ENCODE results near the gene TNFSF13.

Gene TNFSF13, protein sequence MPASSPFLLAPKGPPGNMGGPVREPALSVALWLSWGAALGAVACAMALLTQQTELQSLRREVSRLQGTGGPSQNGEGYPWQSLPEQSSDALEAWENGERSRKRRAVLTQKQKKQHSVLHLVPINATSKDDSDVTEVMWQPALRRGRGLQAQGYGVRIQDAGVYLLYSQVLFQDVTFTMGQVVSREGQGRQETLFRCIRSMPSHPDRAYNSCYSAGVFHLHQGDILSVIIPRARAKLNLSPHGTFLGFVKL

DNA sequence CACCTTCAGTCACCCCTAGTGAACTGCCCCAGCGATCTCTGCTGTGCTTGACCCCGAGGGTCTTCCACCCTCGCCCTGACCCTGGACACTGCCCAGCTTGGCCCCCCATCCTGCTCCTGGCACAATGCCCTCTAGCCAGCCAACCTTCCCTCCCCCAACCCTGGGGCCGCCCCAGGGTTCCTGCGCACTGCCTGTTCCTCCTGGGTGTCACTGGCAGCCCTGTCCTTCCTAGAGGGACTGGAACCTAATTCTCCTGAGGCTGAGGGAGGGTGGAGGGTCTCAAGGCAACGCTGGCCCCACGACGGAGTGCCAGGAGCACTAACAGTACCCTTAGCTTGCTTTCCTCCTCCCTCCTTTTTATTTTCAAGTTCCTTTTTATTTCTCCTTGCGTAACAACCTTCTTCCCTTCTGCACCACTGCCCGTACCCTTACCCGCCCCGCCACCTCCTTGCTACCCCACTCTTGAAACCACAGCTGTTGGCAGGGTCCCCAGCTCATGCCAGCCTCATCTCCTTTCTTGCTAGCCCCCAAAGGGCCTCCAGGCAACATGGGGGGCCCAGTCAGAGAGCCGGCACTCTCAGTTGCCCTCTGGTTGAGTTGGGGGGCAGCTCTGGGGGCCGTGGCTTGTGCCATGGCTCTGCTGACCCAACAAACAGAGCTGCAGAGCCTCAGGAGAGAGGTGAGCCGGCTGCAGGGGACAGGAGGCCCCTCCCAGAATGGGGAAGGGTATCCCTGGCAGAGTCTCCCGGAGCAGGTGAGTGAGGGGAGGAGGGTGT, at the start of gene TNFSF13:
TSS of gene TNFSF13 (plus strand) at position 207 of the 776 bp plus-strand sequence. CDS start at position 497, 290 bp downstream.
- DNase-seq: no peak

- no peak for DNase-seq
Observed at GRCh38 chr17:7508846-7509245, 49.7 kb upstream of the TNFSF13 start.

- DNase-seq: no peak
Observed at GRCh38 chr17:7509937-7510336, 48.6 kb upstream of the TNFSF13 start.

DNA sequence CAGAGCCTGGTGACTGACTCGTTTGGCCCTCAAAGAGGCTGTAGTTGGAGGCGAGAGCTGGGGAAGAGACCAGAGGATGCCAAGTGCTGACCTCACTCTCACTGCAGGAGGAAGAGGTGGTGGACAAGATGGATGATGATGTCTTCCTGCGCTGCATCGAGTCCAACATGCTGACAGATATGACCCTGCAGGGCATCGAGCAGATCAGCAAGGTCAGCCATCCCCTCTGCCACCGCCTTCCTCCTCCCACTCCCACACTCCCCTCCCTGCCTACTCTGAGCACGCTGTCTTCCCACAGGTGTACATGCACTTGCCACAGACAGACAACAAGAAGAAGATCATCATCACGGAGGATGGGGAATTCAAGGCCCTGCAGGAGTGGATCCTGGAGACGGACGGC, 47.4 kb upstream of the TNFSF13 start:
- no peak for DNase-seq

DNA sequence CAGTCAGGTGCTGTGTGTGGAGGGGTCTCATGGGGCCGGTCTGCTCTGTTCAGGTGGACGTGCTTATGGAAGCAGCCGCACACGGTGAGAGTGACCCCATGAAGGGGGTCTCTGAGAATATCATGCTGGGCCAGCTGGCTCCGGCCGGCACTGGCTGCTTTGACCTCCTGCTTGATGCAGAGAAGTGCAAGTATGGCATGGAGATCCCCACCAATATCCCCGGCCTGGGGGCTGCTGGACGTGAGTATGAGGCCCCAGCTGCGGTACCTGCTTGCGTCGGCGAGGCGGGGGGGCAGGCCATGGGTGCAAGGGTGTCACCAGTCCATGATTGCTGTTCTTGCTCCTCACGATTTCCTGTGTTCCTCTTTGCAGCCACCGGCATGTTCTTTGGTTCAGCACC, 46.4 kb upstream of the TNFSF13 start:
- no peak for DNase-seq

GRCh38 chr17:7512824-7513540, 45.6 kb upstream of the TNFSF13 start:
- no peak for DNase-seq

DNA sequence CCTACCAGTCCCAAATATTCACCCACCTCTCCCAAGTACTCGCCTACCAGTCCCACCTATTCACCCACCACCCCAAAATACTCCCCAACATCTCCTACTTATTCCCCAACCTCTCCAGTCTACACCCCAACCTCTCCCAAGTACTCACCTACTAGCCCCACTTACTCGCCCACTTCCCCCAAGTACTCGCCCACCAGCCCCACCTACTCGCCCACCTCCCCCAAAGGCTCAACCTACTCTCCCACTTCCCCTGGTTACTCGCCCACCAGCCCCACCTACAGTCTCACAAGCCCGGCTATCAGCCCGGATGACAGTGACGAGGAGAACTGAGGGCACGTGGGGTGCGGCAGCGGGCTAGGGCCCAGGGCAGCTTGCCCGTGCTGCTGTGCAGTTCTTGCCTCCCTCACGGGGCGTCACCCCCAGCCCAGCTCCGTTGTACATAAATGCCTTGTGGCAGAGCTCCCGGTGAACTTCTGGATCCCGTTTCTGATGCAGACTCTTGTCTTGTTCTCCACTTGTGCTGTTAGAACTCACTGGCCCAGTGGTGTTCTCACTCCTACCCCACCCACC, 44.6 kb upstream of the TNFSF13 start:
- no peak for DNase-seq

GRCh38 chr17:7515911-7516610, 42.5 kb upstream of the TNFSF13 start:
- no peak for DNase-seq

- peak; percentile 42 for DNase-seq
Observed at GRCh38 chr17:7523033-7523432, 35.5 kb upstream of the TNFSF13 start.

GRCh38 chr17:7528842-7529241, 29.7 kb upstream of the TNFSF13 start:
- DNase-seq: no peak

DNA sequence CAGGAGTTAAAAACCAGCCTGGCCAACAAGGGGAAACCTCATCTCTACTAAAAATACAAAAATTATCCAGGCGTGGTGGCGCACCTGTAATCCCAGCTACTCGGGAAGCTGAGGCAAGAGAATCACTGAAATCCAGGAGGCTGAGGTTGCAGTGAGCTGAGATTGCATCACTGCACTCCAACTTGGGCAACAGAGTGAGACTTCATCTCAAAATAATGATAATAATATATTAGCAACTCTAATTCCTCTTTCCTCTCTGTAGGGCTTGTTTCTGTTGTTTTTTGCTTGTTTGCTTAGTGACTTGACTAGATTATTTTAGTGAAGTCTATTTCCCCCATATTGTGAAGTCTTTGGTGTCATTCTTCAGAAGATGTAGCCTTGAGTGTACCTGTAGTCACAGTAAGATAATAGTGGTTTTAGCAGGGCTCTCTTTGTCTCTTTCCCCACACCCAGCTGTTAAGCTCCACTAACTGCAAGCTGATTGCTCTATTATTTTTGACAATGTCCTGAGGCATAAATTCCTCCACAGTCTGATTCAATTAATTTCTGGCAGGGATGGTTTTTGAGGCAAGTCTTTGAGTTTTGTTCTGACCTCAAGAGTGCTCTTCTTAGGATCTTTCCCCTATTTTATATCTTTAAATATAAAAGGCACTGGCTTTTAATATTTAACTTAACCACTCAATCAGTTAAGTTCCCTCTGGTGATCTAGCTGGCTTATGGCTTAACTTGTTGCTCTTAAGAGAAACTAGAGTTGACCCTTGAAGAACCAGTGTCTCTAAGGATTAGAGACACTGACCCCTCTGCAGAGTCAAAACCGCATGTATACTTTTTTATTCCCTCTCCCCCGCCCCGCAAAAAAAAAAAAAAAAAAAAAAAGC, 28.3 kb upstream of the TNFSF13 start:
- DNase-seq: no peak

DNA sequence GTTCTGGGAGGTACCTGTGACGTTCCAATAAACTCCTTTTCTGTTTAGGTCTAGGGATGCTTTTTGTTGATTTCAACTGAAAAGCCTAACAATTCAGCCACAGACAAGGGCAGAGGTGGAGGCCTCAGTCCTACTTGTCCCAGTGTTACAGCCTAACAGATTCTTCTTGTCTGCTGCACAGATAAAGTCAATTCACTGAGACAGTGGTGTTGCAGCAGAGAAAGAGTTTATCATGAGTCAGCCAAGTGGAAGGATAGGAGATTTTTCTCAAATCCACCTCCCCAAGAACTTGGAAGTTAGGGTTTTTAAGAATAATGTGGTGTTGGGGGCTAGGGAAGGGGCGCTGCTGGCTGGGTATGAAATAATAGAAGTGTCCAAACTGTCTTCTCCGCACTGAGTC, 20.5 kb upstream of the TNFSF13 start:
- DNase-seq: no peak

DNA sequence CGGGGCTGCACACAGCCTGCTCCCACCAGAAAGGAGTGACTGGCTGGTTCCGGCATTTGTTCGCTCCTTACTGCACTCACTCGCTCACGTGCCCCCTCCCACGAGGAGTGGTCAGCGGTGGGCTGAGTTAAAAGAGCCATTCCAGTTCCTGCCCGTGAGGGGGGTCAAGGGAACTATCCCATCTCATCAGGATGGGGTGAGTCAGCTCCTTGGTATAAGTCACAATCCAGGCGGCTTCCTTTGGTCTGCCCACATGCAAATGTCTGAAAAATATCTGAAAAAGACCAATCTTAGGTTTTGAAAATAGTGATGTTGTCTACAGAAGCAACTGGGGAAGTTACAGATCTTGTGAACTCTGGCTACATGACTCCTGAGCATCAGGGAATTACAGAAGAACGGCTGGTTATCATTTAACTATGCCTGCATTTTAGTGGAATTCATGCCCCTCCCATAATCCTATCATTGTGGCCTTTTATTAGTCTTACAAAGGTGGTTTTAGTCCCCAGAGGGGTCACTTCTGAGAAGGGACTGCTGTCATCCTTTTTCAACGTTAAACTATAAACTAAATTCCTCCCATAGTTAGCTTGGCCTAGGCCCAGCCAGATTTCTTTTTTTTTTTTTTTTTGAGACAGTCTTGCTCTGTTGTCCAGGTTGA, 19.5 kb upstream of the TNFSF13 start:
- DNase-seq: no peak

DNA sequence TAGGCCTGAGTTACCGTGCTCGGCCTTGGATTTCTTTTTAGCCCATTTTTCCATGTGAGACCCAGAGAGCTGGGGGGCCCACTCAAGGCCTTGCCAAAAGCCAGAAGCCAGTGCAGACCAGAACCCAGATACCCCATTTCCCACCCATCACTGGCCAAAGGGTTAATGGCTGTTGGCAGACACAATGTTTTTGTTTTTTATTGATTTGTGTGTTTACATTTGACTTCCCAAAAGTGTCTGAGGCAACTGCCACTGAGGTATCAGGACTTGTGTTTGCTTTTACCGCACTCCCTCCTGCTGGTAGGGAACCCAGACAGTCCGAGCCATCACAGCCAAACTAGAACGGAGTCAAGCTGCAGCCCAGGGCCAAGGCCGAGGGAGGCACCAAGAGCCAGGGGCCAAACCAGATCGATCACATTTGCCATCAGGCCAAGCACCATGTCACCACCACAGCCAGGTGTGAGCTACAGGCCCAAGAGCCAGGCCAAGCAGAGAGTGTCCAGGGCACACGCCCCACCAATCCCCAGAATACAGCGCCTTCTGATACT, 17.4 kb upstream of the TNFSF13 start:
- no peak for DNase-seq

GRCh38 chr17:7544911-7545310, 13.6 kb upstream of the TNFSF13 start:
- DNase-seq: no peak

DNA sequence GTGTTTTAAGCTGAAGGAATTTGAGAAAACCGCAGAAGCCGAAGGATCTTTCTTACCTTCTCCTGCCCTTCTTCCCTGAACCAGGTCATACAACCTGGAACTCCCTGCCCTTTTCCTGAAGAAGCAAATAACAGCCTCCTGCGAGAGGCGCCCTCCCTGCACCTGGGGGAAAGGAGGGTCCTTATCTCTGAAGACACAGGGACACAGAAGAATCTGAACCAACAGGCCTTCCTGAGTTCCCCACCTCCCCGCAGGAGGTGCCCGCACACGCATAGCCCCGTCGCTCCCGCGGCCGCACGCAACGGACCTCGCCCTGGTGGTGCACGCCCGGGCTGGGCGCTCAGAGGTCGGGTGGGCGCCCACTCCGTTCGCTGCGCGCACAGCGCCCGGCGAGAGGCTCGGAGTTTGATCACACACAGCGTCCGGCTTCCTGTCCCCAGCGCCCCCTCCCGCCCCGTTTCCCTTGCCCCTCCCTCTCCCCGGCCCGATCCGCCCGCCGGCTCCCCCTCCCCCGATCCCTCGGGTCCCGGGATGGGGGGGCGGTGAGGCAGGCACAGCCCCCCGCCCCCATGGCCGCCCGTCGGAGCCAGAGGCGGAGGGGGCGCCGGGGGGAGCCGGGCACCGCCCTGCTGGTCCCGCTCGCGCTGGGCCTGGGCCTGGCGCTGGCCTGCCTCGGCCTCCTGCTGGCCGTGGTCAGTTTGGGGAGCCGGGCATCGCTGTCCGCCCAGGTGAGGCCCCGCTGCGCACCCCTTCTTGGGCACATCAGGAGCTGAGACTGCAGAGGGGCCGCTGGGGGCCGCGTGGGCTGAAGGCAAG, 9.8 kb upstream of the TNFSF13 start, which contains the start of gene TNFSF12:
TSS of gene TNFSF12 (plus strand) at position 474 of the 816 bp plus-strand sequence. CDS start at position 570, 96 bp downstream.
- peak; percentile 40 for DNase-seq

- no peak for DNase-seq
Observed at GRCh38 chr17:7549401-7550055, 9.0 kb upstream of the TNFSF13 start.

DNA sequence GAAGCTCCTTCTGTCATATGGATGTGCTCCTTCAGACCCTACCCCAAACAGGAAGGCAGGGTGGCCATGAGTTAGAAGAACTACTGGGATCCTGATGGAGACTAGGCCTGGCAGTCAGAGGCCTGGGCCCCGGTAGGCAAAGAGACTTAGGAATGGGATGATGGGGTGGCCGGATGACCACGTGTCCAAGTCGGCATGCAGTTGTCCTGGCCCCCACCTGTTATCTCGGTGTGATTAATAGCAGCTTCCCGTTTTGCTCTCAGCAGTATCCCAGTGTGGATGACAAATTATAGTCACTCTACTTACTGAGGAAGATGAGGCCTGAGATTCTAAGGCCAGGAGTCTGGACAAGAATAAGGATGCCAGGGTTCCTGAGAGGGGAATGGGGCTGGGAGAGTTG, 8.2 kb upstream of the TNFSF13 start:
- DNase-seq: no peak

DNA sequence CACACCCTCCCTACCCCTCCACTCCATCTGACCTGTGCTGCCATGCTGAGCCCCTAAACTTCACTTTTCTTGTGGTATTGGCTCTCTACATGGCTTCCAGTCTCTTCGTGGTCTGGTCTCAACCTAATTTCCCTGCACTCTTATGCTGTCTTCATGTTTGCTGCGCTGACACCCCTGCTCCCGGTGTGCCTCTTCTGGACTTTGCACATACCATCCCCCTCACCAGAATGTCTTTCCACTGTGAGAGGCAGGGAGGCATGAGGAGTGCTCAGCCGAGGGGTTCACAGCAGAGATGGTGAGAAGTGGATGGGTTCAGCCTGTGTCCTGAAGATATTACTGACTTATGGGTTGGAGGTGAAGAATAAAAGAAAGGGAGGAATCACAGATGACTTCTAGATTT, 7.2 kb upstream of the TNFSF13 start:
- no peak for DNase-seq
